GM10248 (cell line): ENCODE measurements around the gene EVA1B.

Source experiments
- CTCF ChIA-PET: fragments of 300-600 bp; sonication (Branson Sonifier 250); formaldehyde crosslinking; extraction: SDS; loops from one replicate; lab custom pipeline; 2021; ENCODE audit warnings: antibody characterized with exemption; lab: Yijun Ruan, JAX
- POLR2A ChIA-PET: fragments of 350-650 bp; sonication (Branson Sonifier 250); formaldehyde crosslinking; extraction: SDS; loops from one replicate; lab custom pipeline; 2020; ENCODE audit warnings: antibody characterized with exemption; lab: Yijun Ruan, JAX
- DNase-seq: peaks from one replicate; pipeline ENCODE4 v3.0.0; 2012; ENCODE audit errors: extremely low spot score
- CTCF ChIP-seq: IDR thresholded peaks from 2 replicates; pipeline ENCODE4 v1.5.1; 2012; ENCODE audit warnings: mild to moderate bottlenecking, low read depth; ENCODE audit errors: extremely low read depth, missing control alignments, control extremely low read depth

EVA1B gene

GRCh38 chr1:36279789-36280296 is 43.6 kb downstream of the EVA1B start:
- ChIA-PET POLR2A (no interaction called here), CTCF (interaction anchor here (1.2 to 2.6 kb wide), 6 partner anchors 10 to 145 kb away, joined by 3 to 9 read pairs (median 4); partner anchors contain the start of gene TRAPPC3)
- no peak for TF ChIP-seq CTCF
- DNase-seq: no peak

GRCh38 chr1:36279110-36279788 is 44.2 kb downstream of the EVA1B start:
- POLR2A ChIA-PET: no interaction called here
- CTCF ChIA-PET: interaction anchor here (0.8 to 2.6 kb wide), 5 partner anchors 8 to 144 kb away, joined by 3 to 9 read pairs (median 4); partner anchors contain the start of gene TRAPPC3

GRCh38 chr1:36276688-36277087 is 46.8 kb downstream of the EVA1B start:
- TF ChIP-seq CTCF: no peak
- DNase-seq: no peak
- POLR2A ChIA-PET: no interaction called here
- CTCF ChIA-PET: interaction anchor here (0.9 kb wide), 1 partner anchor 9 kb away, joined by 4 read pairs; no protein-coding TSS in a partner anchor

More at GRCh38 chr1:36279110-36279788, 44.2 kb downstream of the EVA1B start:
- DNase-seq: no peak
- TF ChIP-seq CTCF: no peak

- ChIA-PET CTCF (interaction anchor here (1.0 to 1.5 kb wide), 3 partner anchors 11 to 15 kb away, joined by 3 to 4 read pairs (median 3); no protein-coding TSS in a partner anchor), POLR2A (interaction anchor here (0.6 kb wide), 1 partner anchor 190 kb away, joined by 3 read pairs; the partner anchor contains the start of gene MRPS15)
- DNase-seq: no peak
- no peak for TF ChIP-seq CTCF
These were observed 49.2 kb downstream of the EVA1B start for GRCh38 chr1:36274201-36274600.

- ChIA-PET POLR2A (no interaction called here), CTCF (no interaction called here)
- no peak for TF ChIP-seq CTCF
These were observed 50.4 kb downstream of the EVA1B start for GRCh38 chr1:36273024-36273423.

More at GRCh38 chr1:36273024-36273423, 50.4 kb downstream of the EVA1B start:
- no peak for DNase-seq
